NT2/D1 (cell line): ENCODE results near the gene CEP131.

Experiments used
- YY1 ChIP-seq: IDR thresholded peaks from 2 replicates; pipeline ENCODE4 v1.6.1; 2011; ENCODE audit not compliant: insufficient read length, insufficient read depth
- ZNF274 ChIP-seq: IDR thresholded peaks from 2 replicates; pipeline ENCODE4 v1.6.1; 2011; ENCODE audit warnings: mild to moderate bottlenecking, low read depth, low read length

DNA sequence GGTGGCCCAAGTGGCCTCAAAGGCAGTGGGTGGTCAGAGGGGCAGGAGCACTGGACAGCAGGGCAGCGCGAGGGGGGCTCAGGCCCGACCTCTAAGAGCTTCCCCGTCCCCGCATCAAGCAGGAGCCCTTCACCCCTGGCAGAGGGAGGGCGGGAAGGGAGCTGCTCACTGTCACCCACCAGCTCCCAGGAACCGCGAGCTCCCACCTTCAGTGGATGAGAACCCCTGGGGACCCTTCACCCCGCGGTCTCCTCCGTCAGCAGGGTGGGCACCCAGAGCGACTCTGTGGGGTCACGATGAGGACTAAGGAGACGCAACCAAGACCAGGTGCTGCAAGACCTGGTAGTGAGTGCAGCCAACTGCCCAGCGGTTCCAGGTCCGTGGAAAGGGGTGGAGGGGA lies 13.6 kb downstream of the CEP131 start:
- TF ChIP-seq YY1 (no peak), ZNF274 (no peak)
